HepG2 (cell line): ENCODE measurements around the gene CASKIN1. TPM values are rescaled to one million over a fixed set of nuclear protein-coding genes. Genes with fewer than 3 reads are reported as not detected.

Experiments used
- ATAC-seq: fragments of 200-7000 bp; cut with Tn5 transposase; 3 replicates; pipeline ENCODE4 v1.9.1; 2020; ENCODE audit warnings: mild to moderate bottlenecking, moderate library complexity
- BruUV-seq: library from RNA; stranded (reverse); fragments of 400-500 nt; replicated peaks from 2 replicates; lab custom pipeline; 2021; lab: Mats Ljungman, UMichigan
- CTCF ChIA-PET: fragments of 300-600 bp; formaldehyde crosslinking; extraction: SDS; loops from one replicate; lab custom pipeline; 2021; ENCODE audit warnings: low total read pairs, inconsistent platforms, low intra/inter-chr PET ratio; lab: Yijun Ruan, JAX
- POLR2A ChIA-PET: fragments of 350-600 bp; sonication (Branson Sonifier 250); formaldehyde crosslinking; loops from one replicate; lab custom pipeline; 2020; ENCODE audit warnings: antibody characterized with exemption, inconsistent platforms; lab: Yijun Ruan, JAX
- DNase-seq: peaks from one replicate; pipeline ENCODE4 v3.0.0-alpha.2; 2015; ENCODE audit warnings: low spot score
- FAIRE-seq: peaks from 3 replicates; lab custom pipeline; 2011; peaks lifted over from hg19 to GRCh38; lab: Jason Lieb, UNC
- H2AFZ ChIP-seq: one replicate; pipeline ENCODE4 v1.6.1; 2011; ENCODE audit warnings: low read length, inconsistent platforms
- H3K27ac ChIP-seq: fragments of 300-600 bp; 3 replicates; pipeline ENCODE4 v1.8.0; 2011; ENCODE audit warnings: mixed run types, mild to moderate bottlenecking, mixed read lengths, low read length, inconsistent platforms; ENCODE audit not compliant: insufficient read depth; ENCODE audit errors: extremely low read length
- H3K27me3 ChIP-seq, 2 experiments: fragments of 200-600 bp in 1 of 2; 2 replicates in 1 of 2; 3 replicates in 1 of 2; pipeline versions ENCODE4 v1.6.0 to v1.8.0; 2011; ENCODE audit warnings: low read length in 2 of 2, mild to moderate bottlenecking in 2 of 2, moderate library complexity in 2 of 2, inconsistent platforms in 1 of 2; ENCODE audit not compliant: insufficient read depth in 2 of 2, control insufficient read depth in 1 of 2
- H3K36me3 ChIP-seq, 2 experiments: fragments of 200-600 bp in 1 of 2; replicated peaks in 1 of 2; 2 replicates in 1 of 2; 3 replicates in 1 of 2; pipeline versions ENCODE4 v1.5.1 to v1.8.0; 2011; ENCODE audit warnings: low read length in 2 of 2, inconsistent platforms in 1 of 2; ENCODE audit not compliant: insufficient read depth in 2 of 2, control insufficient read depth in 1 of 2
- H3K4me1 ChIP-seq: 2 replicates; pipeline ENCODE4 v1.5.1; 2012; ENCODE audit warnings: low read length, inconsistent platforms; ENCODE audit not compliant: insufficient read depth
- H3K4me2 ChIP-seq: 2 replicates; pipeline ENCODE4 v1.6.0; 2011; ENCODE audit warnings: low read depth, low read length, inconsistent platforms
- H3K4me3 ChIP-seq, 3 experiments: fragments of 200-600 bp in 1 of 3; sonication (generic), shearing (Covaris generic) in 1 of 3; replicated peaks in 1 of 3; 2 replicates each; pipeline ENCODE4 v1.5.1; 2011 to 2016; ENCODE audit warnings: low read length in 3 of 3, inconsistent platforms in 2 of 3, low read depth in 2 of 3, mild to moderate bottlenecking in 2 of 3, control low read depth in 1 of 3, mixed read lengths in 1 of 3; ENCODE audit not compliant: insufficient read depth in 1 of 3
- H3K79me2 ChIP-seq: one replicate; pipeline ENCODE4 v1.6.1; 2011; ENCODE audit warnings: low read length, inconsistent platforms; ENCODE audit not compliant: insufficient read depth
- H3K9ac ChIP-seq: 2 replicates; pipeline ENCODE4 v1.6.0; 2011; ENCODE audit warnings: mild to moderate bottlenecking, low read depth, low read length, inconsistent platforms; ENCODE audit not compliant: insufficient read depth
- H3K9me3 ChIP-seq: 2 replicates; pipeline ENCODE4 v1.5.1; 2012; ENCODE audit warnings: mild to moderate bottlenecking, low read length
- H4K20me1 ChIP-seq: 2 replicates; pipeline ENCODE4 v1.6.0; 2011; ENCODE audit warnings: inconsistent platforms, mild to moderate bottlenecking, low read length, moderate library complexity; ENCODE audit not compliant: insufficient read depth
- HINFP ChIP-seq: sonication (generic); formaldehyde crosslinking; IDR thresholded peaks from 2 replicates; pipeline ENCODE4 v1.4.0; 2020; ENCODE audit warnings: low read depth, mild to moderate bottlenecking, missing genetic modification reagents
- HOXA3 ChIP-seq: sonication (generic); formaldehyde crosslinking; IDR thresholded peaks from 2 replicates; pipeline ENCODE4 v1.5.0; 2020; ENCODE audit warnings: missing genetic modification reagents
- MBNL3 ChIP-seq: fragments of 250-450 bp; sonication (Bioruptor Pico); conservative IDR thresholded peaks from 2 replicates; pipeline ENCODE4 v1.8.0; 2022; ENCODE audit warnings: mild to moderate bottlenecking, inconsistent platforms
- NRL ChIP-seq: sonication (generic); formaldehyde crosslinking; IDR thresholded peaks from 2 replicates; pipeline ENCODE4 v1.5.0; 2020; ENCODE audit warnings: missing genetic modification reagents, mild to moderate bottlenecking, moderate library complexity, borderline replicate concordance
- ZBTB39 ChIP-seq: sonication (generic); formaldehyde crosslinking; IDR thresholded peaks from 2 replicates; pipeline ENCODE4 v1.5.0; 2020; ENCODE audit warnings: missing genetic modification reagents
- ZNF10 ChIP-seq: sonication (generic); formaldehyde crosslinking; IDR thresholded peaks from 2 replicates; pipeline ENCODE4 v1.4.0; 2020; ENCODE audit warnings: mild to moderate bottlenecking, low read depth, missing genetic modification reagents, borderline replicate concordance
- ZNF12 ChIP-seq: sonication (generic); formaldehyde crosslinking; IDR thresholded peaks from 2 replicates; pipeline ENCODE4 v1.5.0; 2020; ENCODE audit warnings: missing genetic modification reagents
- ZNF256 ChIP-seq: sonication (generic); formaldehyde crosslinking; conservative IDR thresholded peaks from 2 replicates; pipeline ENCODE4 v1.4.0; 2020; ENCODE audit warnings: missing genetic modification reagents
- ZNF709 ChIP-seq: sonication (generic); formaldehyde crosslinking; IDR thresholded peaks from 2 replicates; pipeline ENCODE4 v1.5.0; 2020; ENCODE audit warnings: mild to moderate bottlenecking, missing genetic modification reagents
- ZNF776 ChIP-seq: sonication (generic); formaldehyde crosslinking; IDR thresholded peaks from 2 replicates; pipeline ENCODE4 v1.4.0; 2020; ENCODE audit warnings: mild to moderate bottlenecking, missing genetic modification reagents
- WGBS: methylation state at CpG from one replicate; pipeline ENCODE4 v1.1.6; 2017; ENCODE audit warnings: low lambda C conversion rate; 5-methylcytosine and 5-hydroxymethylcytosine counted together
- in situ Hi-C: cut with HindIII; loops from 2 replicates; pipeline ENCODE4 v1.10.0; 2017; ENCODE audit warnings: low pct_unique_long_range_greater_than_20kb; ENCODE audit not compliant: extremely low pct_ligation_motif_present
- intact Hi-C: fragments of 100-400 bp; cut with micrococcal nuclease; formaldehyde crosslinking; loops from one replicate; pipeline ENCODE4 v1.10.0; 2022; ENCODE audit not compliant: unreplicated experiment
- polyA plus RNA-seq, 8 experiments: library from polyadenylated mRNA; depleted of rRNA in 3 of 8; stranded (reverse) in 7 of 8; unstranded in 1 of 8; fragments of >200 nt; fragmentation: Illumina TruSeq in 4 of 8; extraction: Trizol in 4 of 8; gene quantifications; 2 replicates each; pipeline versions ENCODE4 v1.2.1 to v1.2.3, GENCODE V29; 2011 to 2016; ENCODE audit warnings: low read depth in 4 of 8, missing spikeins in 1 of 8, mixed read lengths in 1 of 8; ENCODE audit not compliant: insufficient read depth in 1 of 8
- total RNA-seq, 5 experiments: library from RNA; depleted of rRNA; stranded (reverse); fragments of >200 nt; fragmentation: Illumina TruSeq; extraction: Trizol; gene quantifications; 2 replicates each; pipeline ENCODE4 v1.2.3, GENCODE V29; 2016; ENCODE audit warnings: low read depth in 1 of 5

Gene CASKIN1
- total and polyA plus RNA-seq, 2 of the 13 experiments (the other 11 are each of a cell fraction or from before 2014, with no cell fraction given) = 1.2 to 2.2 TPM

GRCh38 chr16:2196981-2197511 lies 641 bp upstream of the CASKIN1 start:
- ATAC-seq (no peak), DNase-seq (no peak)
- Histone ChIP-seq H3K4me2 (peak overlapping the region; percentile 49), H3K27me3 (peaks cover 2 to 39% of the 10 kb centered on the region in 2 experiments; a peak in 3 of 5 replicates), H3K36me3 (no peaks in the 10 kb centered on the region), H3K9me3 (no peaks in the 10 kb centered on the region), H3K9ac (0 out of 2 replicates have a peak overlapping the region, but pooled peaks have one; percentile 15), H3K4me3 (peak overlapping the region in 2 of 3 experiments; percentile 17 to 55; a peak in 2 of 6 replicates), H3K4me1 (peaks cover 48% of the 10 kb centered on the region), H2AFZ (no peak overlapping the region)
- BruUV-seq = no TSS peak
- ChIA-PET POLR2A (interaction anchor here (1.8 kb wide), 1 partner anchor 54 kb away, joined by 5 read pairs; the partner anchor contains the start of gene ECI1), CTCF (no interaction called here)
- WGBS = 70% methylated on average over 11 of the region's 32 CpGs
- TF ChIP-seq ZNF256 (no peak), NRL (CRISPR knock-in tag) (no peak), ZNF12 (CRISPR knock-in tag) (no peak), MBNL3 (CRISPR knock-in tag) (no peak), ZNF709 (CRISPR knock-in tag) (no peak), ZBTB39 (CRISPR knock-in tag) (no peak), ZNF776 (CRISPR knock-in tag) (no peak), HINFP (CRISPR knock-in tag) (no peak), ZNF10 (no peak), HOXA3 (CRISPR knock-in tag) (no peak)
- TF ChIP-seq, all 625 proteins: peak for 0
- no peaks in the 10 kb centered on the region for H4K20me1 ChIP-seq
- in situ Hi-C loops = no loop called here
- H3K79me2 ChIP-seq = no peaks in the 10 kb centered on the region
- H3K27ac ChIP-seq = no peak overlapping the region
- no peak for FAIRE-seq
- intact Hi-C loops = loop anchor here (5.0 kb wide), 2 partner anchors 35 to 55 kb away; partner anchors contain the start of gene ECI1
